ENCODE measurements around the gene C5orf63.
"Not testable (repeated sequence)": the region's sequence is repeated elsewhere in the genome, so short reads cannot be mapped to it uniquely, and the experiment has no call there.

C5orf63 gene

DNA sequence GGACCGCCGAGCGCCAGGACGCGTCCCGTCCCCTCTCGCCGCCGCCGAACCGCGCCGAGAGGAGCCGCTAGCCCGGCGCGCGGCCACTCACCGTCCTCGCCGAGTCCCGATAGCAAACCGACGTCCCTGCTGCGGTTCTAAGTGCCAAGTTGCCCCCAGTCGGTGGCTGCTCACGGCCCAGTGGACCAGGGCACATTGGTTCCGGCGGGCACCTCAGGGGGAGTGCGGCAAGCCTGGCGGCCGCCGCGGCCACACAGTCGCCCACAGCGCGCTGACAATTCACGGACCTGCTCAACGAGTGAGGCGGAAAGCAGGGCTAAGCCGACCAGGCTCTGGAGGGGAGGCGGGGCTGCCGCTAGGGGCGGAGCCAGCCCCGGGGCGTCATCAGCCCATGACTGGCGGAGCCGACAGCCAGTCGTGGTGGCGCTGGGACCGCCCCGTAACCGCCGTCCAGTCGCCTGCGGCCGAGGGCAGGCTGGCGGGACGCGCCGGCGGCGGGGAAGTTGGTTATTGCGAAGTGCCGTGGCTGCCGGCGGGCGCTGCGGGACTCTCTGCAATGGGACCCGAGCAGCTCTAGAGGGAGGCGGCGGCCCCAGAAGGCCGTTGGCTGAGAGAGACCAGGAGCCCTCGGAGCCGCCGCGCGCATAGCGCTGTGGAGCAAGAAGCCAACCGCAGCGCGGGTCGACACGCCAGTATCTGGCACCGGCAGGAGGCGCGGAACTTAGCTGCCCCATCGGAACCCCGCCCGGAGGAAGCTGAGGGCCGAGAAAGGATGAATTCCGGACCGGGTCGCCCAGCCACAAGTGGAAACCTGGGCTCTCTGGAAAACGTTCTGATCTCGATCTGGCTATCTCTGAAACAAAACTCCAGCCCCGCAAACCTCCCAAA is 42.8 kb downstream of the C5orf63 start, which contains the start of gene MARCHF3:
Gene MARCHF3, minus strand, starts transcription at position 300 of the 888 bp plus-strand sequence. CDS start 112,387 bp downstream, outside the sequence.
- peak; percentile 95 for DNase-seq

- DNase-seq = no peak
These were observed 43.6 kb downstream of the C5orf63 start for GRCh38 chr5:127029581-127030258.

DNA sequence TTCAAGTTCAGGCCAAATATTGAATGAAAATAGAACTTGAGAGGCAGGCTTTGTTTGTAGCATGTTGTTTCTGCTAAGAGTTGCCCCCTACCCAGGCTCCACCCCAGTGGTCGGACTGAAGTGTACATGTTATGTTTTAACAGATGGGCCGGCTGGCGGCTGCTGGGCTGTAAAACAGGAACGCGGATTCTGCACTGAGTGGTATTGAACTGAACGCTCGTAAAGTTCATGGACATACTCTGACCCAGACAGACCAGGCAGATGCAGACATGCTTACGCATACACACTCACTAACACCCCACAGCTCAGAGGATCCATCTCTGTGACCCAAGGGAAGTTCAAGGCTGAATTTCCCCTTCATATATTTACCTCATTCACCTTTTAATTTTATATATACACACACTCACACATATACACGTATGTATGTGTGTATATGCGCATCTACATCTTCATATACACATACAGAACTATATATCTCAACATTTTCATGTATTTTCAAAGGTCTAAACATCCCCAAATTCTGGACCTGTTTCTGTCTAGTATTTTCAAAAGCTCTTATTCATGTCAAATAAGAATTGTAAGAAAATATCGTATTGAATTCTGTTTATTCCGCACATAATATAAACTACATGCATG is 44.4 kb downstream of the C5orf63 start:
- no peak for DNase-seq

DNA sequence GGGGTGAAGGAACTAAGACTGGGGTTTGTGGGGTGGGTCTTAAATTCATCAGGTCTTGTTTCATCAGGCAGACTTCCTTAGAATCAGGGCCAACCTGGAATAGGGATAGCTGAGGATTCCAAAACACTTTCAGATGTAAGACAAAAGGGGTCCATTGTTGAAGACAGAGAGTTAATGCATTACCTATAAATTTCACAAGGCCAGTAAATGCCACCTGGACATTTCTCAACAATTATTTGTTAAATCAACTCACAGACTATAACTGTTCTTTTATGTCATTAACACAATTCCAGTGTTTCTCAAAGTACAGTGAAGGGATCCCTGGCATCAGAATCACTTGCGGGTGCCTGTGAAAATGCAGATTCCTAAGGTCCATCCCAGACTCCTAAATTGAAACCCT is 45.8 kb downstream of the C5orf63 start:
- DNase-seq = no peak

DNA sequence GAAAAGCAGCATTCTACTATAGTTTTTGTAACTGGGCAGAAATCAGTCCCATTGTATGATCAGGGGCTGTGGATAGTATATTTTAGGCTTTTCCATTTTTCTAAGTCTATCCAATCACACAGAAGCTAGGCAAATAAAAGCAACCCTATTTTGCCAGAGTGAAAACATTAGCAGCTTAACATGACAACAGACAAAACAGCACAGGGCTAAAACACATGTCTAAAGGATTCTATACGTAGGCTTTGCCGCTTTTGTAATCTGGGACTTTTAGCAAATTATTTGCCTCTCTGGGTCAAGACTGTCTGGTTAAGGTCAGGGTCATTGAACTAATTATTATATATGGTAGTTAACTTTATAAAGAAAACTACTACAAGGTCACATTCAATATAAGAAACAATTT is 47.1 kb downstream of the C5orf63 start:
- no peak for DNase-seq

DNA sequence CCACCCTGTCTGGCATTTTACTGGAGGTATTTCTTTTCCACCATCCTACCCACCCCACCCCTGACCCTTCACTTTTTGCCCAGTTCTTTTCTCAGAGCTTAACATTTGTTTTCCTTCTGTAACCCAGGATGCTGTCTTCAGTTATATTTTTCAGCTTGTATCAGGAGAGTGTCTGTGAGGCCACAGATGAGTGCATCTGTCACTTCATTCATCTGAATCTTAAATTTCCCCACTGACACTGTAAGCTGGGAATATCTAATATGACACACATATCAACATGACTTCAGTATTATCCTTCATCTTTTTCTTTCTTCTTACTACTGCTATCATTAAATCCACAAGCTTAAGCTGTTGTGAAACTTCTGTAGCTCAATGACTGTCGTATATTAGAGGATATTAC is 47.8 kb downstream of the C5orf63 start:
- no peak for DNase-seq

DNA sequence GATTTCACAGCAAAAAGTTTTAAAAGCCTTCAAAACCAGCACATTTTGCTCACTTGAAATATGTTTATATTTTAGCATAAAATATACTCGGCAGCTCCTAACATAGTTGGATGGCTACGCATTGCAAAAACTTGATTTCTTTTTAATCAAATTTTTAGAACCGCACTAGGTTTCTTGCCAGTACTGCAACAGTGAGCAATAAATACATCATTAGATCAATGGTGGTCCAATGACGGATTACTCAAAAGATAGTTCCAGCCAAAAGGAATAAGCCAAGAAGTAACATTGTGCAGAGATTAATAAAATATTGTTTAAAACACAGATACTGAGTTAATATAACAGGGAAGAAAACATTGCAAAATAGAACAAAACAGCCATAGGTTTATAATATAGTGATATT is 48.5 kb downstream of the C5orf63 start:
- no peak for DNase-seq

GRCh38 chr5:127023552-127024191 is 49.6 kb downstream of the C5orf63 start:
- DNase-seq = not testable (repeated sequence)

GRCh38 chr5:127022846-127023245 is 50.5 kb downstream of the C5orf63 start:
- DNase-seq = no peak

- DNase-seq = no peak
These were observed 53.4 kb downstream of the C5orf63 start for GRCh38 chr5:127019928-127020327.

- DNase-seq = not testable (repeated sequence)
These were observed 56.6 kb downstream of the C5orf63 start for GRCh38 chr5:127016722-127017121.

DNA sequence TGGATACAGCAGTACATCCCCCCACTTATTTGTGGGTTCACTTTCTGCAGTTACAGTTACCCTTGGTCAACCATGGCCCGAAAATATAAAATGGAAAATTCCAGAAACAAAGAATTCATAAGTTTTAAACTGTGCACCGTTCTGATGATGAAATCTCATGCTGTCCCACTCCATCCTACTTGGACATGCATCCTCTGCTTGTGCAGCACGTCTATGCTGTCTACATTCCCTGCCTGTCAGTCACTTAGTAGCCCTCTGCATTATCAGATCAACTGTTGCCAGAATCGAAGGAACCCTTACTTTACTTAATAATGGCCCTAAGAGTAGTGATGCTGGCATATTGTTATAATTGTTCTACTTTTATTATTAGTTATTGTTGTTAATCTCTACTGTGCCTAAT is 57.6 kb downstream of the C5orf63 start:
- DNase-seq = no peak

DNA sequence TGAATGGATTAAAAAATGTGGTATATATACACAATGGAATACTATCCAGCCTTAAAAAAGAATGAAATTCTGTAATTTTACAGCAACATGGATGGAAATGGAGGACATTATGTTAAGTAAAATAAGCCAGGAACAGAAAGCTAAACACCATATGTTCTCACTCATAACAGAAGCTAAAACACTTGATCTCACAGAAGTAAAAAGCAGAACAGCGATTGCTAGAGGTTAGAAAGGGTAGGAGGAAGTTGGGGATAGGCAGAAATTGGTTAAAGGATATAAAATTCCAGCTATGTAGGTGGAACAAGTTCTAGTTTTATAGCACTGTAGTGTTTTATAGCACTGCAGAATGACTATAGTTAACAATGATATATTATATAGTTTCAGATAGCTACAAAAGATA is 58.7 kb downstream of the C5orf63 start:
- no peak for DNase-seq

DNA sequence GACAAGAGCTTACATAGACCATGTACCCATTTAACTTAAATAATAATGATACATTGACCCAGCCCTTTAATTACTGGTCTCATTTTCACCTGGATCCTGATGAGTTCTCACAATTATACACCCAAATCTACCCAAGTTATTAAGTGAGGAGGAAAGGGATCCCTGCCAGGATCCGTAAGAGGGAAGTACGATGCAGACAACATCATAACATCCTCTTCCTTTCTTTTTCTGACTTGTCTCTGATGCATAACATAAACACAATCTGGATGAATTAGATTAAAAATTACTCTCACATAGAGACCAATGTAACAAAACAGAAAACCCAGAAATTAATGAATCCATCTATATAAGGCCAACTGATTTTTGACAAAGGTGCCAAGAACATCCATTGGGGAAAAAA is 59.9 kb downstream of the C5orf63 start:
- no peak for DNase-seq

DNA sequence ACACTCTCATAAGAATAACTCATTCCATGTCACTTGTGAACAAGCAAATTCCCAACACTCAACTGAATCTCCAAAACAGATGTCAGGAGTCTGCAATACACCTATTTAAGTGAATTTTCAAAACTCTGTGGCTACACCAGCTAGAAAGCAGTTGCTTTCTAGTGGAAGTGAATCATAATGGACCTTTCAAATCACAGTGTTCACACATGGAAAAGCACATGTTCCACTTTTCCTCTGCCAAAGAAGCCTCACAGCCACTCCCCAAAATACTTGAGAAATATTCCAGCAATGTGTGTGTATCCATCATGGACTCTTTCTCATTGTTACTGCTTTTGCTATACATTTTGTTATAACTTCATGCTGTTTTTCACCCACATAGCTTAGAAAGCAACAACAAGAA is 60.4 kb downstream of the C5orf63 start:
- no peak for DNase-seq

- DNase-seq = no peak
These were observed 61.2 kb downstream of the C5orf63 start for GRCh38 chr5:127011961-127012644.

- DNase-seq = no peak
These were observed 62.1 kb downstream of the C5orf63 start for GRCh38 chr5:127011153-127011552.

DNA sequence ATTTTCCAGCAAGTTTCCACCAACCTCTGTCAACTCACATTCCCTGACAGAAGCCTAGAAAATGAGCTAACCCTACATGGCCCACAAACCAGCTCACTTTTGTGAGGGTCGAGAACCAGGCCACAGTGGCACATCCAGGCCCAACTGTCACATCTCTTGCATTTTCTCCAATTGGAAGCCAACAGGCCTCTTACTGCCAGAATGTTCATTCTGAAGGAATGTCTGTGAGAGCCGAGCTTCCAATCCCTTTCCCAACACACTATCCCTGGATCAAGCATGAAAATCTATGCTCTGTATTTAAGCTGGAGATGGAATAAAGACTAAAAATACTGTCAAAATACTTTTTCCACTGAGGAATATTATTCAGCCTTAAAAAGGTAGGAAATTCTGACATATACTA is 62.9 kb downstream of the C5orf63 start:
- DNase-seq = no peak

GRCh38 chr5:127009784-127010183 is 63.5 kb downstream of the C5orf63 start:
- DNase-seq = no peak

GRCh38 chr5:127008300-127008975 is 64.9 kb downstream of the C5orf63 start:
- no peak for DNase-seq

- no peak for DNase-seq
These were observed 65.8 kb downstream of the C5orf63 start for GRCh38 chr5:127007522-127007921.

DNA sequence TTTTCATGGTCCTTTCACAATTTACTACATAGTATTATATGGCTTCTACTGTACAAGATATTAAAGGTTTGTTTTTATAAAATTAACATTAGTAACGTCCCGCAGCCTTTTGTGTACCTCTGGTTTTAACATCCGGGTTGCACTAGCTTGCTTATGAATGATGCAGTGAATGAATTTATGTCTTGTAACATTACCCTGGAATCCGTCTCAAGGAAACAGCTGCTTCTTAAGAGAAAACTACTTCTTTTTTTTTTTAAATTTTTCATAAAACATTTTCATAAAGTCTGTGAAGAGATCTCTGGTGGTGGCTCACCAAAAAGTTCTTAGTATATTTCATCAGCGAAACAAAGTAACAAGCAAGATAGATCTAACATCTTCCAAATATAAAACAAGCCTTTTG is 66.6 kb downstream of the C5orf63 start:
- no peak for DNase-seq

All from GOT3 (cell line).